H1 (cell line): ENCODE data around the gene ARPP19. TPM values are rescaled to one million over a fixed set of nuclear protein-coding genes. Genes with fewer than 3 reads are reported as not detected.

ENCODE experiments used
- CTCF ChIA-PET: fragments of 300-600 bp; sonication (Branson Sonifier 250); formaldehyde crosslinking; loops from one replicate; lab custom pipeline; 2021; ENCODE audit not compliant: partially characterized antibody; lab: Charles Lee
- POLR2A ChIA-PET: fragments of 300-600 bp; sonication (Branson Sonifier 250); formaldehyde crosslinking; loops from one replicate; lab custom pipeline; 2021; ENCODE audit warnings: inconsistent platforms; ENCODE audit not compliant: partially characterized antibody; lab: Charles Lee
- DNase-seq, 2 experiments: peaks; one replicate each; pipeline versions ENCODE4 v3.0.0 to v3.0.0-alpha.2; 2010 to 2022; ENCODE audit warnings: low spot score in 2 of 2, low read depth in 1 of 2, mixed read lengths in 1 of 2
- FAIRE-seq: peaks from 2 replicates; lab custom pipeline; 2011; peaks lifted over from hg19 to GRCh38; lab: Jason Lieb, UNC
- H2AFZ ChIP-seq: 2 replicates; pipeline ENCODE4 v1.8.1; 2012; ENCODE audit warnings: low read length, inconsistent platforms
- H2AK5ac ChIP-seq: 2 replicates; pipeline ENCODE4 v1.6.1; 2013; ENCODE audit warnings: low read depth, low read length
- H2BK120ac ChIP-seq: replicated peaks from 2 replicates; pipeline ENCODE3; 2013; ENCODE audit warnings: low read depth, low read length, inconsistent platforms
- H2BK12ac ChIP-seq: 2 replicates; pipeline ENCODE4 v1.6.1; 2013; ENCODE audit warnings: low read depth, low read length
- H2BK15ac ChIP-seq: 2 replicates; pipeline ENCODE4 v1.6.1; 2013; ENCODE audit warnings: low read length
- H2BK20ac ChIP-seq: 2 replicates; pipeline ENCODE4 v1.6.1; 2013; ENCODE audit warnings: low read length
- H2BK5ac ChIP-seq: 2 replicates; pipeline ENCODE4 v1.6.1; 2013; ENCODE audit warnings: low read depth, low read length
- H3K14ac ChIP-seq: 2 replicates; pipeline ENCODE4 v1.6.1; 2013; ENCODE audit warnings: inconsistent platforms; ENCODE audit not compliant: insufficient read length
- H3K18ac ChIP-seq: 2 replicates; pipeline ENCODE4 v1.6.1; 2013; ENCODE audit warnings: low read length; ENCODE audit errors: extremely low read depth
- H3K23ac ChIP-seq: 2 replicates; pipeline ENCODE4 v1.6.1; 2013; ENCODE audit warnings: inconsistent platforms; ENCODE audit not compliant: insufficient read length
- H3K23me2 ChIP-seq: 2 replicates; pipeline ENCODE4 v1.6.1; 2013; ENCODE audit warnings: low read depth, low read length
- H3K27ac ChIP-seq: 2 replicates; pipeline ENCODE4 v1.6.1; 2011; ENCODE audit warnings: low read depth, low read length, inconsistent platforms
- H3K27me3 ChIP-seq, 4 experiments: replicated peaks in 1 of 4; 1 replicate in 1 of 4; 2 replicates in 3 of 4; pipeline versions ENCODE4 v1.6.1 to v1.8.1; 2011 to 2013; ENCODE audit warnings: low read length in 3 of 4, mild to moderate bottlenecking in 3 of 4, inconsistent platforms in 2 of 4, mixed read lengths in 2 of 4, moderate library complexity in 1 of 4; ENCODE audit not compliant: control insufficient read depth in 3 of 4, insufficient read depth in 3 of 4; ENCODE audit errors: extremely low read depth in 1 of 4
- H3K36me3 ChIP-seq, 4 experiments: 2 replicates each; pipeline versions ENCODE4 v1.6.1 to v1.8.1; 2011 to 2013; ENCODE audit warnings: mild to moderate bottlenecking in 4 of 4, low read length in 3 of 4, moderate library complexity in 2 of 4, control low read depth in 1 of 4, inconsistent platforms in 1 of 4; ENCODE audit not compliant: insufficient read depth in 4 of 4, control insufficient read depth in 2 of 4
- H3K4ac ChIP-seq: replicated peaks from 2 replicates; pipeline ENCODE3; 2013; ENCODE audit warnings: low read length, low read depth, mixed read lengths, inconsistent platforms; ENCODE audit not compliant: insufficient read length
- H3K4me1 ChIP-seq, 4 experiments: replicated peaks in 1 of 4; 1 replicate in 1 of 4; 2 replicates in 3 of 4; pipeline versions ENCODE4 v1.6.1 to v1.8.1; 2011 to 2013; ENCODE audit warnings: low read length in 3 of 4, inconsistent platforms in 2 of 4, mixed read lengths in 1 of 4; ENCODE audit not compliant: insufficient read depth in 4 of 4, control insufficient read depth in 3 of 4
- H3K4me2 ChIP-seq, 2 experiments: 2 replicates each; pipeline versions ENCODE4 v1.6.1 to v1.8.1; 2011 to 2013; ENCODE audit warnings: low read depth in 2 of 2, low read length in 2 of 2, control low read depth in 1 of 2, inconsistent platforms in 1 of 2, mild to moderate bottlenecking in 1 of 2; ENCODE audit not compliant: insufficient read depth in 1 of 2
- H3K4me3 ChIP-seq, 4 experiments: fragments of 200-600, 300-600 bp in 1 of 4; sonication (generic), shearing (Covaris generic), sonication (Bioruptor Twin) in 1 of 4; 2 replicates each; pipeline versions ENCODE4 v1.5.1 to v1.8.1; 2011 to 2016; ENCODE audit warnings: low read length in 4 of 4, low read depth in 3 of 4, control low read depth in 2 of 4, inconsistent platforms in 2 of 4, mild to moderate bottlenecking in 2 of 4, mixed read lengths in 1 of 4, moderate library complexity in 1 of 4; ENCODE audit not compliant: insufficient read depth in 2 of 4; ENCODE audit errors: extremely low read depth in 1 of 4
- H3K56ac ChIP-seq: replicated peaks from 2 replicates; pipeline ENCODE3; 2013; ENCODE audit warnings: low read depth, mild to moderate bottlenecking, mixed read lengths, low read length, inconsistent platforms; ENCODE audit not compliant: insufficient read length
- H3K79me1 ChIP-seq: 2 replicates; pipeline ENCODE4 v1.6.1; 2013; ENCODE audit warnings: low read depth, low read length, control low read depth
- H3K79me2 ChIP-seq, 2 experiments: 2 replicates each; pipeline versions ENCODE4 v1.6.1 to v1.8.1; 2012 to 2013; ENCODE audit warnings: low read length in 2 of 2, mild to moderate bottlenecking in 2 of 2, inconsistent platforms in 1 of 2; ENCODE audit not compliant: insufficient read depth in 2 of 2, control insufficient read depth in 1 of 2
- H3K9ac ChIP-seq, 4 experiments: replicated peaks in 1 of 4; 1 replicate in 1 of 4; 2 replicates in 3 of 4; pipeline versions ENCODE4 v1.6.1 to v1.8.1; 2011 to 2013; ENCODE audit warnings: low read depth in 3 of 4, low read length in 3 of 4, control low read depth in 2 of 4, mild to moderate bottlenecking in 2 of 4, moderate library complexity in 2 of 4, inconsistent platforms in 1 of 4; ENCODE audit errors: extremely low read depth in 1 of 4
- H3K9me3 ChIP-seq, 2 experiments: 2 replicates each; pipeline versions ENCODE4 v1.6.1 to v1.8.1; 2012 to 2013; ENCODE audit warnings: mild to moderate bottlenecking in 2 of 2, moderate library complexity in 2 of 2, control low read depth in 1 of 2, inconsistent platforms in 1 of 2, low read depth in 1 of 2, low read length in 1 of 2, mixed read lengths in 1 of 2; ENCODE audit not compliant: insufficient read depth in 2 of 2
- H4K20me1 ChIP-seq, 2 experiments: replicated peaks in 1 of 2; 2 replicates each; pipeline versions ENCODE3 to v1.8.1; 2011 to 2013; ENCODE audit warnings: inconsistent platforms in 2 of 2, low read length in 2 of 2, mild to moderate bottlenecking in 1 of 2; ENCODE audit not compliant: insufficient read depth in 2 of 2, control insufficient read depth in 1 of 2
- H4K5ac ChIP-seq: 2 replicates; pipeline ENCODE4 v1.6.1; 2013; ENCODE audit warnings: low read length, low read depth, mixed read lengths, inconsistent platforms; ENCODE audit not compliant: insufficient read length
- H4K8ac ChIP-seq: 2 replicates; pipeline ENCODE4 v1.8.0; 2013; ENCODE audit warnings: mild to moderate bottlenecking, moderate library complexity, low read length, inconsistent platforms; ENCODE audit not compliant: insufficient read depth; ENCODE audit errors: extremely low read depth
- H4K91ac ChIP-seq: replicated peaks from 2 replicates; pipeline ENCODE3; 2013; ENCODE audit warnings: low read length, mixed read lengths, inconsistent platforms; ENCODE audit not compliant: insufficient read length
- CHD1 ChIP-seq: IDR thresholded peaks from 2 replicates; pipeline ENCODE4 v1.6.1; 2012; ENCODE audit warnings: low read depth, low read length, improper control_type of control experiment
- CREB1 ChIP-seq: IDR thresholded peaks from 2 replicates; pipeline ENCODE4 v1.6.1; 2012; ENCODE audit warnings: inconsistent platforms
- EP300 ChIP-seq, 2 experiments: IDR thresholded peaks; 1 replicate in 1 of 2; 2 replicates in 1 of 2; pipeline ENCODE4 v1.6.1; 2011 to 2012; ENCODE audit warnings: low read depth in 2 of 2, low read length in 2 of 2, mild to moderate bottlenecking in 2 of 2, borderline replicate concordance in 1 of 2, inconsistent platforms in 1 of 2, moderate library complexity in 1 of 2
- HDAC2 ChIP-seq, 2 experiments: fragments of 300-600 bp in 1 of 2; sonication (generic) in 1 of 2; IDR thresholded peaks; 2 replicates each; pipeline ENCODE4 v1.6.1; 2011 to 2012; ENCODE audit warnings: low read depth in 2 of 2, low read length in 2 of 2, mild to moderate bottlenecking in 2 of 2, moderate library complexity in 2 of 2, borderline replicate concordance in 1 of 2, inconsistent platforms in 1 of 2
- KDM1A ChIP-seq: fragments of 200-600, 300-600 bp; sonication (generic); IDR thresholded peaks from 2 replicates; pipeline ENCODE4 v1.7.1; 2016; ENCODE audit warnings: mild to moderate bottlenecking, low read length, borderline replicate concordance
- PHF8 ChIP-seq: fragments of 200-600 bp; sonication (generic); conservative IDR thresholded peaks from 2 replicates; pipeline ENCODE4 v1.7.1; 2012; ENCODE audit warnings: low read depth, mild to moderate bottlenecking, inconsistent platforms, low read length, moderate library complexity
- POU5F1 ChIP-seq: IDR thresholded peaks from 2 replicates; pipeline ENCODE4 v1.6.1; 2011; ENCODE audit warnings: low read depth, mild to moderate bottlenecking, low read length, moderate library complexity
- RAD21 ChIP-seq, 2 experiments: IDR thresholded peaks in 1 of 2; conservative IDR thresholded peaks in 1 of 2; 2 replicates each; pipeline ENCODE4 v1.6.1; 2011; ENCODE audit warnings: low read depth in 2 of 2, low read length in 2 of 2, improper control_type of control experiment in 1 of 2, inconsistent platforms in 1 of 2, mild to moderate bottlenecking in 1 of 2, moderate library complexity in 1 of 2
- RNF2 ChIP-seq: fragments of 200-900, 300-1000 bp; sonication (generic); IDR thresholded peaks from 2 replicates; pipeline ENCODE4 v1.7.1; 2016; ENCODE audit warnings: borderline replicate concordance, low read depth, mild to moderate bottlenecking, antibody characterized with exemption, low read length; ENCODE audit not compliant: poor library complexity, severe bottlenecking; ENCODE audit errors: missing control alignments
- SIN3A ChIP-seq, 2 experiments: IDR thresholded peaks in 1 of 2; conservative IDR thresholded peaks in 1 of 2; 2 replicates each; pipeline ENCODE4 v1.6.1; 2011 to 2012; ENCODE audit warnings: low read length in 2 of 2, improper control_type of control experiment in 1 of 2, low read depth in 1 of 2, mild to moderate bottlenecking in 1 of 2
- SRF ChIP-seq: IDR thresholded peaks from 2 replicates; pipeline ENCODE4 v1.6.1; 2011; ENCODE audit warnings: mild to moderate bottlenecking, low read depth, low read length, moderate library complexity
- SUZ12 ChIP-seq: fragments of 200-600 bp; sonication (generic); IDR thresholded peaks from 2 replicates; pipeline ENCODE4 v1.6.1; 2012; ENCODE audit warnings: mild to moderate bottlenecking, inconsistent platforms, low read length, moderate library complexity, mixed read lengths
- TEAD4 ChIP-seq: IDR thresholded peaks from 2 replicates; pipeline ENCODE4 v1.6.1; 2012; ENCODE audit warnings: low read depth, low read length, inconsistent platforms, mixed read lengths
- WGBS, 2 experiments: shearing (Covaris generic) in 1 of 2; methylation state at CpG; one replicate each; pipeline versions ENCODE4 v1.1.6 to v1.1.7; 2013 to 2015; ENCODE audit warnings: low lambda C conversion rate in 2 of 2, mixed read lengths in 2 of 2, inconsistent platforms in 1 of 2, low coverage in 1 of 2, missing lambda C conversion rate in 1 of 2; ENCODE audit not compliant: insufficient replicate concordance in 2 of 2, insufficient coverage in 1 of 2, insufficient read length in 1 of 2; ENCODE audit errors: extremely low coverage in 1 of 2, missing lambda C conversion rate in 1 of 2; 5-methylcytosine and 5-hydroxymethylcytosine counted together
- polyA plus RNA-seq, 7 experiments: library from polyadenylated mRNA; depleted of rRNA in 3 of 7; stranded (reverse) in 5 of 7; unstranded in 2 of 7; fragments of >200 nt in 5 of 7; fragments of 200-250 nt in 2 of 7; gene quantifications; 1 replicate in 5 of 7; 2 replicates in 1 of 7; 4 replicates in 1 of 7; pipeline versions ENCODE4 v1.2.1 to v1.2.3, GENCODE V29; 2011 to 2013; ENCODE audit warnings: missing spikeins in 2 of 7, mixed read lengths in 2 of 7
- total RNA-seq: library from RNA; stranded (reverse); fragmentation: NEBNext Ultra II Directional; extraction: Animal tissue kit (Norgen Biotek cat#: 25700); gene quantifications from 2 replicates; pipeline ENCODE4 v1.2.1, GENCODE V29; 2021

ARPP19 gene
- total and polyA plus RNA-seq, 2 of the 8 experiments (the other 6 are each of a cell fraction or from before 2014, with no cell fraction given), result 81.9 to 274 TPM

DNA sequence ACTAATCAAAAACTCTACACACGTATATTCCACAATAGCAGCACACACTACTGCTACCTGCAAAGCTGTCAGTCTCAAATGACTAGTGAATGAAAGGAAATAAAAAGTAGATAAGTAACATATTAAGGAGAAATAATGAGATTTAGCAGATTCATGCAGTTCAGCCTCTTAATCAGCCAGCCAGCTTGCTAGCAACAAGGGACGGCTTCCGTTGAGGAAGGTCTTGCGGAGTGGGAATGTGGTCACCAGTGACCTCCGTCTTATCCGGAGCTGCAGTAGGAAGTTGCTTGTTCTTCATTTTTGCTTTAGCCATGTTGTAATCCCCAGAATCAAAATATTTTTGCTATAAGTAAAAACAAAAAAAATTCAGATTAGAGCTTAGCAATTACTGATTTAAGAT lies 17.1 kb downstream of the ARPP19 start:
- Histone ChIP-seq H3K79me1 (no peaks in the 10 kb centered on the region), H2BK5ac (no peak overlapping the region)
- POLR2A ChIA-PET, result interaction anchor here (0.9 kb wide), 1 partner anchor 15 kb away, joined by 3 read pairs; no protein-coding TSS in a partner anchor
- no peak for TF ChIP-seq SUZ12
- TF ChIP-seq SIN3A (conservative IDR thresholded peaks at IDR 0.05 in 1 of 2, IDR thresholded peaks at IDR 0.05 in 1 of 2; ENCODE audit: low read depth in 1 of 2, low read length in 2 of 2), result no peak
- no peak for TF ChIP-seq HDAC2 (IDR thresholded peaks at IDR 0.05; ENCODE audit: borderline replicate concordance in 1 of 2, low read depth in 2 of 2, low read length in 2 of 2)
- no peak for TF ChIP-seq SRF
- TF ChIP-seq CREB1, result no peak
- no peak for TF ChIP-seq RNF2
- no peak for TF ChIP-seq EP300 (IDR thresholded peaks at IDR 0.05; ENCODE audit: borderline replicate concordance in 1 of 2, low read depth in 2 of 2, low read length in 2 of 2)
- no peak for TF ChIP-seq PHF8
- no peak for TF ChIP-seq POU5F1
- no peak for TF ChIP-seq TEAD4
- no peak for TF ChIP-seq CHD1
- no peak for TF ChIP-seq KDM1A
- TF ChIP-seq RAD21 (IDR thresholded peaks at IDR 0.05 in 1 of 2, conservative IDR thresholded peaks at IDR 0.05 in 1 of 2; ENCODE audit: low read depth in 2 of 2, low read length in 2 of 2), result no peak

More for the DNA sequence above, 17.1 kb downstream of the ARPP19 start:
- Histone ChIP-seq H3K27me3 (no peaks in the 10 kb centered on the region), H2AFZ (no peak overlapping the region), H3K4ac (no peak overlapping the region), H2AK5ac (no peak overlapping the region), H3K4me2 (no peak overlapping the region), H3K23ac (no peak overlapping the region), H3K36me3 (peaks cover 3 to 83% (median 32%) of the 10 kb centered on the region in 4 experiments; a peak in 6 of 8 replicates), H3K9ac (no peak overlapping the region), H4K5ac (no peak overlapping the region), H3K79me2 (peaks cover 0 to 36% of the 10 kb centered on the region in 2 experiments; a peak in 2 of 4 replicates), H3K9me3 (no peaks in the 10 kb centered on the region), H3K18ac (no peak overlapping the region), H2BK120ac (no peak overlapping the region), H4K20me1 (peaks cover 3 to 4% of the 10 kb centered on the region in 2 experiments), H3K27ac (no peak overlapping the region), H3K4me3 (no peak overlapping the region), H2BK15ac (no peak overlapping the region), H4K8ac (no peak overlapping the region), H3K4me1 (no peaks in the 10 kb centered on the region), H3K23me2 (no peaks in the 10 kb centered on the region), H2BK12ac (no peak overlapping the region), H3K14ac (no peak overlapping the region), H2BK20ac (no peak overlapping the region), H3K56ac (no peak overlapping the region), H4K91ac (no peak overlapping the region)
- CTCF ChIA-PET, result interaction anchor here (1.3 to 2.0 kb wide), 3 partner anchors 9 to 295 kb away, joined by 3 to 5 read pairs (median 4); no protein-coding TSS in a partner anchor
- whole genome bisulfite sequencing, 2 experiments, result 92% methylated on average over 6 of the region's 6 CpGs; no CpG with 5 or more reads in 1 of the 2 experiments
- DNase-seq, result no peak
- no peak for FAIRE-seq
